K562 (cell line): ENCODE measurements around the gene ARRDC5. TPM values are rescaled to one million over a fixed set of nuclear protein-coding genes. Genes with fewer than 3 reads are reported as not detected.

Experiments used
- ATAC-seq: fragments of 200-7000 bp; cut with Tn5 transposase; 3 replicates; pipeline ENCODE4 v1.9.1; 2020; ENCODE audit warnings: moderate library complexity
- BruUV-seq: library from RNA; stranded (reverse); fragments of 400-500 nt; replicated peaks from 2 replicates; lab custom pipeline; 2021; lab: Mats Ljungman, UMichigan
- CTCF ChIA-PET: fragments of 300-600 bp; formaldehyde crosslinking; extraction: SDS; loops from one replicate; lab custom pipeline; 2021; ENCODE audit warnings: low intra/inter-chr PET ratio; lab: Yijun Ruan, JAX
- POLR2A ChIA-PET: fragments of 300-600, 350-650 bp; sonication (Branson Sonifier 250); formaldehyde crosslinking; extraction: SDS; loops from one replicate; lab custom pipeline; 2021; ENCODE audit warnings: antibody characterized with exemption, inconsistent platforms; lab: Yijun Ruan, JAX
- DNase-seq, 4 experiments: peaks; one replicate each; pipeline versions ENCODE4 v3.0.0 to v3.0.0-alpha.2; 2011 to 2018; ENCODE audit warnings: low spot score in 3 of 4, mixed read lengths in 3 of 4; ENCODE audit errors: extremely low read depth in 1 of 4
- FAIRE-seq: peaks from 2 replicates; lab custom pipeline; 2011; peaks lifted over from hg19 to GRCh38; lab: Jason Lieb, UNC
- H2AFZ ChIP-seq: 2 replicates; pipeline ENCODE4 v1.6.0; 2011; ENCODE audit warnings: low read depth, low read length, control low read depth, inconsistent platforms
- H3K27ac ChIP-seq: fragments of 200-600 bp; 3 replicates; pipeline ENCODE4 v1.8.0; 2011; ENCODE audit warnings: low read depth, mild to moderate bottlenecking, control low read depth, inconsistent platforms, low read length, moderate library complexity, mixed read lengths; ENCODE audit errors: extremely low read depth
- H3K27me3 ChIP-seq, 2 experiments: fragments of 300-600 bp in 1 of 2; 2 replicates in 1 of 2; 3 replicates in 1 of 2; pipeline versions ENCODE4 v1.6.0 to v1.8.0; 2011; ENCODE audit warnings: inconsistent platforms in 2 of 2, low read length in 2 of 2, mild to moderate bottlenecking in 1 of 2, mixed read lengths in 1 of 2, moderate library complexity in 1 of 2; ENCODE audit not compliant: control insufficient read depth in 2 of 2, insufficient read depth in 2 of 2
- H3K36me3 ChIP-seq: fragments of 300-600 bp; 3 replicates; pipeline ENCODE4 v1.8.0; 2011; ENCODE audit warnings: mild to moderate bottlenecking, low read length, inconsistent platforms; ENCODE audit not compliant: control insufficient read depth, insufficient read depth
- H3K4me1 ChIP-seq, 2 experiments: fragments of 200-600 bp in 1 of 2; replicated peaks in 1 of 2; 2 replicates in 1 of 2; 3 replicates in 1 of 2; pipeline versions ENCODE4 v1.5.1 to v1.8.0; 2011; ENCODE audit warnings: inconsistent platforms in 2 of 2, low read length in 2 of 2, mild to moderate bottlenecking in 1 of 2, mixed read lengths in 1 of 2, moderate library complexity in 1 of 2; ENCODE audit not compliant: control insufficient read depth in 2 of 2, insufficient read depth in 2 of 2
- H3K4me2 ChIP-seq: 2 replicates; pipeline ENCODE4 v1.6.1; 2011; ENCODE audit warnings: low read length, control low read depth, inconsistent platforms, mixed read lengths; ENCODE audit not compliant: insufficient read depth
- H3K4me3 ChIP-seq: fragments of 200-600 bp; sonication (generic), shearing (Covaris generic); 2 replicates; pipeline ENCODE4 v1.5.1; 2016; ENCODE audit warnings: control low read depth, inconsistent platforms
- H3K79me2 ChIP-seq: fragments of 200-600 bp; 3 replicates; pipeline ENCODE4 v1.8.0; 2011; ENCODE audit warnings: low read length, inconsistent platforms; ENCODE audit not compliant: control insufficient read depth, insufficient read depth
- H3K9ac ChIP-seq, 2 experiments: 2 replicates each; pipeline versions ENCODE4 v1.6.0 to v1.6.1; 2011; ENCODE audit warnings: low read depth in 2 of 2, low read length in 2 of 2, control low read depth in 1 of 2, inconsistent platforms in 1 of 2, mild to moderate bottlenecking in 1 of 2, mixed read lengths in 1 of 2; ENCODE audit not compliant: insufficient read depth in 1 of 2
- H3K9me1 ChIP-seq: one replicate; pipeline ENCODE4 v1.6.0; 2011; ENCODE audit warnings: inconsistent platforms, mild to moderate bottlenecking, low read length, moderate library complexity; ENCODE audit not compliant: control insufficient read depth, insufficient read depth
- H3K9me3 ChIP-seq: replicated peaks from 2 replicates; pipeline ENCODE4 v1.5.1; 2011; ENCODE audit warnings: low read depth, low read length, inconsistent platforms; ENCODE audit not compliant: control insufficient read depth, insufficient read depth
- H4K20me1 ChIP-seq: replicated peaks from 2 replicates; pipeline ENCODE4 v1.6.1; 2011; ENCODE audit warnings: low read length, inconsistent platforms, mixed read lengths; ENCODE audit not compliant: control insufficient read depth, insufficient read depth
- CCNT2 ChIP-seq: IDR thresholded peaks from 2 replicates; pipeline ENCODE4 v1.6.1; 2011; ENCODE audit warnings: borderline replicate concordance, low read depth, mild to moderate bottlenecking, moderate library complexity, mixed read lengths, low read length; ENCODE audit not compliant: insufficient read length; ENCODE audit errors: extremely low read depth
- GTF2E2 ChIP-seq: fragments of 200-800 bp; sonication (Bioruptor generic); IDR thresholded peaks from 2 replicates; pipeline ENCODE4 v1.6.1; 2016; ENCODE audit warnings: missing genetic modification characterization, missing compliant biosample characterization
- HIVEP1 ChIP-seq: fragments of 250-450 bp; sonication (Bioruptor Pico); IDR thresholded peaks from 2 replicates; pipeline ENCODE4 v1.4.0; 2020; ENCODE audit warnings: mild to moderate bottlenecking
- KLF10 ChIP-seq: fragments of 250-450 bp; sonication (Bioruptor Pico); IDR thresholded peaks from 2 replicates; pipeline ENCODE4 v1.6.1; 2021; ENCODE audit warnings: matching md5 sums
- NONO ChIP-seq, 2 experiments: fragments of 200-400 bp in 1 of 2; fragments of 450-650 bp in 1 of 2; formaldehyde crosslinking in 1 of 2; IDR thresholded peaks; 2 replicates each; pipeline ENCODE4 v1.6.1; 2017; ENCODE audit warnings: low read depth in 2 of 2, mild to moderate bottlenecking in 2 of 2, moderate library complexity in 2 of 2, low read length in 1 of 2
- PHF21A ChIP-seq: fragments of 450-650 bp; IDR thresholded peaks from 2 replicates; pipeline ENCODE4 v1.6.1; 2017; ENCODE audit warnings: low read depth, borderline replicate concordance
- TGIF2 ChIP-seq: sonication (generic); formaldehyde crosslinking; IDR thresholded peaks from 2 replicates; pipeline ENCODE4 v1.8.1; 2022; ENCODE audit warnings: mild to moderate bottlenecking, missing genetic modification reagents, moderate library complexity
- ZBTB1 ChIP-seq: sonication (generic); formaldehyde crosslinking; IDR thresholded peaks from 2 replicates; pipeline ENCODE4 v1.8.1; 2023; ENCODE audit warnings: missing genetic modification reagents, low read depth, mild to moderate bottlenecking, borderline replicate concordance
- ZBTB7A ChIP-seq: IDR thresholded peaks from 2 replicates; pipeline ENCODE4 v1.6.1; 2011; ENCODE audit warnings: low read depth, mild to moderate bottlenecking, low read length, moderate library complexity, borderline replicate concordance; ENCODE audit not compliant: control insufficient read depth
- WGBS: fragments of 100-300 bp; shearing (Covaris generic); methylation state at CpG from one replicate; pipeline ENCODE4 v1.1.6; 2016; ENCODE audit warnings: low coverage, mixed read lengths; ENCODE audit not compliant: insufficient coverage; ENCODE audit errors: missing lambda C conversion rate; 5-methylcytosine and 5-hydroxymethylcytosine counted together
- in situ Hi-C: fragments of 300-500 bp; cut with MboI; formaldehyde crosslinking; loops from 4 replicates; pipeline ENCODE4 v1.15.0; 2018; ENCODE audit warnings: inconsistent platforms, mixed read lengths
- intact Hi-C: fragments of 100-400 bp; cut with micrococcal nuclease; formaldehyde crosslinking; loops from 2 replicates; pipeline ENCODE4 v1.14.2; 2022
- polyA plus RNA-seq, 8 experiments: library from polyadenylated mRNA; depleted of rRNA in 4 of 8; stranded (reverse) in 5 of 8; unstranded in 3 of 8; fragments of >200 nt; fragmentation: Nextera tagmentation in 2 of 8; fragmentation: Illumina TruSeq in 1 of 8; extraction: Ambion mirVana in 2 of 8; extraction: Trizol in 1 of 8; gene quantifications; 2 replicates each; pipeline versions ENCODE4 v1.2.1 to v1.2.3, GENCODE V29; 2011 to 2014; ENCODE audit warnings: inconsistent platforms in 1 of 8, missing spikeins in 1 of 8
- total RNA-seq, 7 experiments: library from RNA; depleted of rRNA in 6 of 7; stranded (reverse); fragments of >200 nt in 6 of 7; fragmentation: Illumina TruSeq in 2 of 7; extraction: Trizol in 2 of 7; gene quantifications; 2 replicates each; pipeline versions ENCODE4 v1.2.1 to v1.2.3, GENCODE V29; 2011 to 2021; ENCODE audit warnings: low replicate concordance in 1 of 7
- TF ChIP-seq, protein P1 (sequence below): fragments of 250-450 bp; sonication (Bioruptor Pico); IDR thresholded peaks from 2 replicates; pipeline ENCODE4 v1.8.0; 2022; ENCODE audit warnings: moderate library complexity, mild to moderate bottlenecking, inconsistent platforms
- TF ChIP-seq, protein P2 (sequence below): sonication (generic); formaldehyde crosslinking; IDR thresholded peaks from 2 replicates; pipeline ENCODE4 v1.8.0; 2022; ENCODE audit warnings: mild to moderate bottlenecking, missing genetic modification reagents
- TF ChIP-seq, protein P3 (sequence below): fragments of 250-450 bp; sonication (Bioruptor Pico); IDR thresholded peaks from 2 replicates; pipeline ENCODE4 v1.8.0; 2021; ENCODE audit warnings: mild to moderate bottlenecking, moderate library complexity

The ARRDC5 gene
- total and polyA plus RNA-seq, 9 of the 15 experiments (the other 6 are each of a cell fraction or from before 2014, with no cell fraction given) = not detected

DNA sequence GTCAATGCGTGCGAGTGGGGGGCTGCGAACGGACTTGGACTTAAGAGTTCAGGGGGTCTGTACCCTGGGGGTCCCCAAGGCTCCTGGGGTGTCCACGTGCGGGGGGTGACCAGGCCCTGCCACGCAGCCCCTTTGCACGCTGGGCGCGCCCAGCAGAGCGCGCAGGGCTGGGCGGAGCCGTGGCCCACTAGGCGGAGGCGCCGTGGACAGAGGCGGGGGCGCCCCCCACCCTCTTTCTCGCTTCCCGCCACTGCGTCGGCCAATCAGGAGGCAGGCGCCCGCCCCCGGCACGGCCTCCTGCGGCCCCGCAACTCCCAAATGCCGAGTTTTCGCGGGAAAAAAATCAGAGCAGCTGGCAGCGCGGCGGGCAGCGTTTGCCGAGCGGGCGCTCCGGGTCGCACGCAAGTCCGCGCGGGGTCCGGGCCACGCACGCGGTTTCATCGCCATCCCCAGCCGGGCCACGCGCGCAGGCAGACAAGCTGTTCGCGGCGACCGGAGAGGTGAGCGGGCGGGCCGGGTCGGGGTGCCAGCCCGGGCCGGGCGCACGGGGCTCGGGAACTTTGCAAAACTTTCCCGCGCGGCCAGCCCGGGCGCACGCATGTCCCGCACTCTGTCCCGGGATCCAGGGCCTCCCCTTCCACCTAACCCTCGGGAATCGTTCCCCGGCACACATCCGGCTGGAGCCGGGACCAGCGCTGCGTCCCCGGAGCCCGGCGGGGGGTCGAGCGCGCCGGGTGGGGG lies 6.6 kb upstream of the ARRDC5 start, which contains the start of gene UHRF1:
UHRF1 (plus strand) TSS at position 346 of the 741 bp plus-strand sequence. CDS start 1,385 bp downstream, outside the sequence.
- TSS peak; percentile 76 for BruUV-seq
- Histone ChIP-seq H2AFZ (peak within 1 kb of the TSS; percentile 90), H3K79me2 (peaks cover 44% of the 10 kb centered on the region), H3K27me3 (no peaks in the 10 kb centered on the region), H3K9me1 (no peaks in the 10 kb centered on the region), H3K27ac (peak within 1 kb of the TSS; percentile 87), H3K4me2 (peak within 1 kb of the TSS; percentile 90), H4K20me1 (no peaks in the 10 kb centered on the region), H3K4me1 (peaks cover 27 to 39% of the 10 kb centered on the region in 2 experiments), H3K9ac (peak within 1 kb of the TSS; percentile 75 to 93), H3K9me3 (no peaks in the 10 kb centered on the region), H3K4me3 (peak within 1 kb of the TSS; percentile 93), H3K36me3 (peaks cover 37% of the 10 kb centered on the region)
- FAIRE-seq (no peak), ATAC-seq (peak; percentile 84), DNase-seq (peak; percentile 86 to 94 (median 92))
- POLR2A ChIA-PET = interaction anchor here (0.7 kb wide), 1 partner anchor 67 kb away, joined by 3 read pairs; no protein-coding TSS in a partner anchor
- CTCF ChIA-PET = interaction anchor here (1.6 kb wide), 1 partner anchor 37 kb away, joined by 4 read pairs; no protein-coding TSS in a partner anchor
- whole genome bisulfite sequencing = 6% methylated on average over 39 of the region's 89 CpGs
- intact Hi-C loops (no loop called here), in situ Hi-C loops (no loop called here)
- TF ChIP-seq HIVEP1 (CRISPR knock-in tag) = no peak
- TF ChIP-seq CCNT2 = peak; percentile 24
- TF ChIP-seq, protein P1, sequence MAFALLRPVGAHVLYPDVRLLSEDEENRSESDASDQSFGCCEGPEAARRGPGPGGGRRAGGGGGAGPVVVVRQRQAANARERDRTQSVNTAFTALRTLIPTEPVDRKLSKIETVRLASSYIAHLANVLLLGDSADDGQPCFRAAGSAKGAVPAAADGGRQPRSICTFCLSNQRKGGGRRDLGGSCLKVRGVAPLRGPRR (CRISPR knock-in tag) = no peak
- TF ChIP-seq ZBTB7A = peak; percentile 79; the same call in 1 of the 2 replicates
- 0 out of 4 replicates have a peak, but pooled peaks of 1 of the 2 experiments have one; percentile 29 for TF ChIP-seq NONO (IDR thresholded peaks at IDR 0.05; ENCODE audit: low read depth in 2 of 2, low read length in 1 of 2)
- peak; percentile 63; the same call in 1 of the 2 replicates for TF ChIP-seq PHF21A
- TF ChIP-seq TGIF2 (CRISPR knock-in tag) = peak; percentile 76; the same call in 1 of the 2 replicates
- TF ChIP-seq, protein P2, sequence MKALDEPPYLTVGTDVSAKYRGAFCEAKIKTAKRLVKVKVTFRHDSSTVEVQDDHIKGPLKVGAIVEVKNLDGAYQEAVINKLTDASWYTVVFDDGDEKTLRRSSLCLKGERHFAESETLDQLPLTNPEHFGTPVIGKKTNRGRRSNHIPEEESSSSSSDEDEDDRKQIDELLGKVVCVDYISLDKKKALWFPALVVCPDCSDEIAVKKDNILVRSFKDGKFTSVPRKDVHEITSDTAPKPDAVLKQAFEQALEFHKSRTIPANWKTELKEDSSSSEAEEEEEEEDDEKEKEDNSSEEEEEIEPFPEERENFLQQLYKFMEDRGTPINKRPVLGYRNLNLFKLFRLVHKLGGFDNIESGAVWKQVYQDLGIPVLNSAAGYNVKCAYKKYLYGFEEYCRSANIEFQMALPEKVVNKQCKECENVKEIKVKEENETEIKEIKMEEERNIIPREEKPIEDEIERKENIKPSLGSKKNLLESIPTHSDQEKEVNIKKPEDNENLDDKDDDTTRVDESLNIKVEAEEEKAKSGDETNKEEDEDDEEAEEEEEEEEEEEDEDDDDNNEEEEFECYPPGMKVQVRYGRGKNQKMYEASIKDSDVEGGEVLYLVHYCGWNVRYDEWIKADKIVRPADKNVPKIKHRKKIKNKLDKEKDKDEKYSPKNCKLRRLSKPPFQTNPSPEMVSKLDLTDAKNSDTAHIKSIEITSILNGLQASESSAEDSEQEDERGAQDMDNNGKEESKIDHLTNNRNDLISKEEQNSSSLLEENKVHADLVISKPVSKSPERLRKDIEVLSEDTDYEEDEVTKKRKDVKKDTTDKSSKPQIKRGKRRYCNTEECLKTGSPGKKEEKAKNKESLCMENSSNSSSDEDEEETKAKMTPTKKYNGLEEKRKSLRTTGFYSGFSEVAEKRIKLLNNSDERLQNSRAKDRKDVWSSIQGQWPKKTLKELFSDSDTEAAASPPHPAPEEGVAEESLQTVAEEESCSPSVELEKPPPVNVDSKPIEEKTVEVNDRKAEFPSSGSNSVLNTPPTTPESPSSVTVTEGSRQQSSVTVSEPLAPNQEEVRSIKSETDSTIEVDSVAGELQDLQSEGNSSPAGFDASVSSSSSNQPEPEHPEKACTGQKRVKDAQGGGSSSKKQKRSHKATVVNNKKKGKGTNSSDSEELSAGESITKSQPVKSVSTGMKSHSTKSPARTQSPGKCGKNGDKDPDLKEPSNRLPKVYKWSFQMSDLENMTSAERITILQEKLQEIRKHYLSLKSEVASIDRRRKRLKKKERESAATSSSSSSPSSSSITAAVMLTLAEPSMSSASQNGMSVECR (CRISPR knock-in tag) = peak; percentile 72
- TF ChIP-seq KLF10 (CRISPR knock-in tag) = no peak
- TF ChIP-seq, protein P3, sequence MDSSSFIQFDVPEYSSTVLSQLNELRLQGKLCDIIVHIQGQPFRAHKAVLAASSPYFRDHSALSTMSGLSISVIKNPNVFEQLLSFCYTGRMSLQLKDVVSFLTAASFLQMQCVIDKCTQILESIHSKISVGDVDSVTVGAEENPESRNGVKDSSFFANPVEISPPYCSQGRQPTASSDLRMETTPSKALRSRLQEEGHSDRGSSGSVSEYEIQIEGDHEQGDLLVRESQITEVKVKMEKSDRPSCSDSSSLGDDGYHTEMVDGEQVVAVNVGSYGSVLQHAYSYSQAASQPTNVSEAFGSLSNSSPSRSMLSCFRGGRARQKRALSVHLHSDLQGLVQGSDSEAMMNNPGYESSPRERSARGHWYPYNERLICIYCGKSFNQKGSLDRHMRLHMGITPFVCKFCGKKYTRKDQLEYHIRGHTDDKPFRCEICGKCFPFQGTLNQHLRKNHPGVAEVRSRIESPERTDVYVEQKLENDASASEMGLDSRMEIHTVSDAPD = no peak
- no peak for TF ChIP-seq GTF2E2 (tag)
- peak; percentile 54; the same call in 1 of the 2 replicates for TF ChIP-seq ZBTB1 (CRISPR knock-in tag)
